GM19395 (cell line): Measurements from ENCODE around the gene TTLL11.

Experiments
- ATAC-seq: cut with Tn5 transposase; IDR thresholded peaks from one replicate; pipeline ENCODE4 v1.9.1; 2021; ENCODE audit warnings: mild to moderate bottlenecking, moderate library complexity; ENCODE audit not compliant: unreplicated experiment

TTLL11 gene

GRCh38 chr9:121946465-121946864 lies 146.6 kb downstream of the TTLL11 start:
- ATAC-seq = no peak

DNA sequence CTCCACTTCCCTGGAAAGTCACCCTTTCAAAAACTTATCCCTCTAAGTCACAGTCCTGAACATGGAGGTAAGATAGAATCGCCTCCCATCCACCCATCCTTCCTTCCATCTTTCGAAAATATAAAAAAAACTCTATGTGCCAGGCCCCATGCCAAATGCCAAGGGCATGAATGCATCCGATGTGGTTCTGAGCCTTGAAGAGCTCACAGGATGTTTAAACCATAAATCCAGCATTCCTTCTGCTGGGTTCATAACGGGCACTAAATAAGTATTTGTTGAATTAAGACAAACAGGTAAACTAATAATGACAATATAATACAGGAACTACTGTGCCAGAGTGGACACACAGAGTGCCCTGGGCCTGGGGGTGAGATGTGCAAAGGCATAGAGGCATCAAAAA lies 147.3 kb downstream of the TTLL11 start:
- ATAC-seq = no peak

- ATAC-seq = no peak
Observed at GRCh38 chr9:121945281-121945680, 147.8 kb downstream of the TTLL11 start.

DNA sequence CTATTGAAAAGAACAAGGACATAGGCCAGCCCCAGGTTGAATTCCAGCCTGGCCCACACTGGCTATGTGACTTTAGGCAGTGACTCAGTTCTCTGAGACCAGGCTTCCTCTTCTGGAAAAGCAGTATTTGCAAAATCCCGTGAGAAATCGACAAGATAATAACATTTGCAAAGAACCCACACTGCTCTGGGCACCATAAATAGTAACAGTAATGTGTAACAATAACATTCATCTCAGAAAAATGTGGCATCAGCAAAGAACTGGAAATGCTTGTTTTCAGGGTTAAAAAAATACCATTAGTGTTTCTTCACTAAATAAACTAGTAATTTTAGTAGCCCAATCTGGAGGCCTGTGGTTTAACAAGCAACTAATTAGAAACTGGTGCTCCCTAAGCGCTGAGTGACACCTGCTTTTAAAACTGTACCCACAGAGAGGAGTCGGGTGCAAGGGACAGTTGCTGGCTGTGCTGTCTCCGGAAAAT lies 148.4 kb downstream of the TTLL11 start:
- no peak for ATAC-seq

DNA sequence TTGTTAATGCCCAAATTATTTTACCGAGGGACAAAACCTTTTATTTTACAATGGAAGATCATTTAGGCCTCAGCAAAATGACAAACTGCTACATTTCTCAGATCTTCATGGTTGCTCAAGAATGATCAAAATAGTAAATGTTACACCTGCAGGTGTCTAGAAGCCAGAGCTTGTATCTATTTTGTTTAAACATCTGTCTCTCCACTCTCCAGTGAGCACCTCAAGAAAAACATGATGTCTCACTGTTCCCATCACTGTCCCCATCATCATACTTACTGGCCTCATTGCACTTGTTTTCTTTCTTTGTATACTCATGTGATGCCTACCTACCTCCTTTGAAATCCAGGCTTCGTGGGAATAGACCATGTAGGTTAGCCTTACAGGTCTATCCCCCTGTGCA lies 149.6 kb downstream of the TTLL11 start:
- ATAC-seq = no peak

GRCh38 chr9:121942866-121943382 lies 150.2 kb downstream of the TTLL11 start:
- ATAC-seq = no peak

DNA sequence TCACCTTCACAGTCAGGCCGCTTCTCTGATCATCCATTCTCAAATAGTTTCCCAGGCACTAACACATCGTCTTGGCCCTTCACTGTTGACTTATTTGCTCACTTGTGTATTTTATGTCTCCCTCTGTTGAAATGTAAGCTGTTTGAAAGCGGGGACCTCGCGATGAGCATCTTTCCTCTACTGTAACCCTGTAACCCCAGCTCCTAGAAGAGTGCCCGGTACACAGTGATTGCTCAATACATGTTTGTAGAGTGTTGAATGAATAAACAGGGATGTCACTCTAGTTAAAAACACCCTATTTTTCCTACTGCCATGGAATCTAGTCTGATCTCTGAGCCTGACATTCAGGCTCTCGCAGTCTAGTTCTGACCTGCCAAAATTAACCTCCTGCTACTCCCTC lies 150.8 kb downstream of the TTLL11 start:
- ATAC-seq = no peak

DNA sequence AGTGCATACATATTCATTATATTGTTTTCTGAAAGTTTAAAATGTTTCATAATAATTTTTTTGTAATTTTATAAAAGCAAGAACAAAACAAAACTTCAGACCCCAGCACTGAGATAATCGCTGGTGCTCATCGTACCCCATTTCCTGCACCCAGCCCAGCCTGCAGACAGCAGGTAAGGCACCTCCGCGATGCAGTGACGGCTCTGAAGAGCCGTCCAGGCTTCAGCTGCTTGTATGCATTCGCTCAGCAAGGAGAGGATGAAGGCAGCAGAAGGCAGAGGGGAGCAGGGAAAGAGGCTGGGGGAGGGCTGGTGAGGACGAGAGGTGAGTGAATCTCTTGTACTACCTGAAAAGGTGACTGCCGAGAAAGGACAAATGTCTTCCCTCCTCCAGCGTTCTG lies 153.5 kb downstream of the TTLL11 start:
- ATAC-seq = no peak

DNA sequence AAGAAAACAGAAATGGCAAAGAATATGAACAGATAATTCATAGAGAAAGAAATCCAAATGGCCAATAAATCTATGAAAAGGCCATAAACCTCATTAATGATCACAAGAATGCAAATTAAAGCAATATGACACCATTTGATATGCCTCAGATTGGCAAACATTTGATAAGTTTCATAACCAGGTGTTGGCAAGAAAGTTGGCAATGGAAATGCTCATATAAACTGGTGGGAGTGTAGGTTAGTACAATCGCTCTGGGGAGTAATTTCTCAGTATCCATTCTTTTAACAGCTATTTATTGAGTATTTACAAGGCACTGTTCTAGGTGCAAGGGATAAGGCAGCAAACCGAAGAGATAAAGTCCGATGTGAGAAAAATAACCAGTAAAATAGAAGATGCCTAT lies 154.5 kb downstream of the TTLL11 start:
- ATAC-seq = no peak

- no peak for ATAC-seq
Observed at GRCh38 chr9:121937240-121937639, 155.9 kb downstream of the TTLL11 start.

DNA sequence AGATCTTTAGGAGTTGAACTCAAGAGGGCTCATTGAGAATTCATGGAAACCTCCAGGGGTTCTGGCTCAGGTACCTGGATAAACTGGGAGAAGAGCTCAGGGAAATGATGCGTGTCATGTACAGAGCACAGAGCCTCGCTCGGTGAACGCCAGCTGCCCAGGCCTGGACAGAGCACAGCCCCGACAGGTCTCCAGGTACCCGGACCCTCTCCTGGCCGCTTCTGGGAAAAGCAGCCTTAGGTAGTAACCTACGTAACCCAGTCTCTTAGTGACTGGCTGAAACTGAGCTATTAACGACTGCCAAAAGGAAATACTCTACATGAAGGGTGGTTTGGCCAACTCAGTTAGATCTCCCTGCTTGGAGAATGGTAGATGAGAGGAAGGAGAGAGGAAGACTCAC lies 157.4 kb downstream of the TTLL11 start:
- ATAC-seq = no peak

GRCh38 chr9:121930956-121931355 lies 162.2 kb downstream of the TTLL11 start:
- ATAC-seq = no peak

- ATAC-seq = no peak
Observed at GRCh38 chr9:121929893-121930875, 162.9 kb downstream of the TTLL11 start.

DNA sequence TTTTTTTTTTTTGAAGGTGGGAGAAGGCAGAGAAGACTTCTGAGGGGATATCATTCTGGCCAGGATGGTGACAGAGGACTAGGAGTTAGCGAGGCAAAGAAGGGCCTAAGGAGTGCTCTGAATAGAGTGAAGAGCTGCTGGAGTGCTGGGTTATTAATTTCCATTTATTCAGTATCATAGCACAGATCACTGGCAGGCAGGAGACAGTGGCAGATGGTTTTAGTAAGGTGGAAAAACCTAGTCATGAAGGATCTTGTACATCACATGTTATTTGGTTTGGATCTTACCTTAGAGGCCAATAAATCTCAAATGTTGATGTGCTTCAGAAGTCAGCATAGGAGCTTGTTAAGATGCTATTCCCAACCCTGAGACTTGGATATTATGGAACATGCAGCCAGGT lies 165.5 kb downstream of the TTLL11 start:
- no peak for ATAC-seq

- no peak for ATAC-seq
Observed at GRCh38 chr9:121927081-121927480, 166.0 kb downstream of the TTLL11 start.

DNA sequence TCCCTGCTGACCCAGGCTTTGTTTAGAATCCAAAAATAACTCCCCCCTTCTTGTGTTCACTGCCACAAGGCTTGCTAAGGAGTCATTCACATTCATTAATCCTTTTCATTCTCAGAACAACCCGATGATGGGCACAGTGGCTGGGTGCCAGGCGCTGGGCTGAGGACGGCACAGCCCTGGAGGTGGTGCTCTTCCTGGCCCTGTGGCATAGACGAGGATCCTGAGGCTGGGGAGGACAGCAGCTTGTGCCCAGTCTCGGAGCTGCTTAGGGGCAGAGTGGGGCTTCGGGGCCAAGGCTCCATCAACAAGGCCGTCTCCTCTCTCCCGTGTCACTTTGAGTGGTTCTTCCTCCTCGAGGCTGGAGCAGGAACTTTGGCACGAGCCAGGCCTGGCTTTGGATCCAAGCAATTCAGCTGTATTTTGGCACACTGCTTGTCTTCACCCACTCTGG lies 166.7 kb downstream of the TTLL11 start:
- ATAC-seq = no peak

DNA sequence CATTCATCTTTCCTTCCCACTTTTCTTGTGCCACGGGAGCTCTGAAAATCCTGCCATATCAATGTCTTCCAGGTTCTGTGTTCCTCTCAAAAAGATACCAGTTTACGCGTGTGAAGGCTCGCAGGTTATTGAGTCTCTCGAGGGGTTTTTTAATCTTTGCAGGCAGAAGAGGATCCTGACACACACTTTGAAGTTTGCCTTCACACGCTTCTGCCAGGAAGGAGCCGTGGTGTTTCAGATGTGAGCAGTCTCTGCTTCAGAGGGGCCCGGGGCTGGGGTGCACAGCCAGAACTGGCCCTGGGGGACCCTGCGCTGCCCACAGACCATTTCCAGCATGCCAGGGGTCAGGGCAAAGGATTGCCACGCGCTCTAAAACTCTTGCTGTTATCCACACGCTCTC lies 167.2 kb downstream of the TTLL11 start:
- no peak for ATAC-seq

GRCh38 chr9:121924700-121925099 lies 168.4 kb downstream of the TTLL11 start:
- ATAC-seq = no peak

GRCh38 chr9:121921444-121921843 lies 171.7 kb downstream of the TTLL11 start:
- no peak for ATAC-seq

- no peak for ATAC-seq
Observed at GRCh38 chr9:121917375-121918335, 175.5 kb downstream of the TTLL11 start.

DNA sequence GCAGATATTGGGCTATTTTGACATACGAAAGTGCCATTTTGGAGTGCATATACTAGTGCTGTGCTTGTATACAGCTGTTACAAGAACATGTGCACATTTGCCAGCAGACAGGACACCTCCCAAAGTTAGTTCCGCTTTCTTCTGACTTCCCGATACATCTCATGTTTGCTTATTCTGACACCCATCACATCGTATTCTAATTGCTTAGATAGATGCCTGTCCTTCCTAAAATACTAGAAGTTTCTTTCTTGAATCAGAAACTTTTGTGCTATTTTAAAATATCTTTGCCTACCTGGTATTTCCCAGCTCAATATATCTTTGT lies 177.8 kb downstream of the TTLL11 start:
- no peak for ATAC-seq
